Left lung (tissue), 10 donors: Measurements from ENCODE around the gene RGS8. TPM values are rescaled to one million over a fixed set of nuclear protein-coding genes. Genes with fewer than 3 reads are reported as not detected.

Source experiments
- ATAC-seq: fragments of 200-7000 bp; cut with Tn5 transposase; one replicate; pipeline ENCODE4 v1.9.1; 2020; ENCODE audit warnings: moderate library complexity
- DNase-seq, 4 donors: peaks; one replicate each; pipeline ENCODE4 v3.0.0-alpha.2; 2013 to 2020
- H3K27ac ChIP-seq, 2 donors: fragments of 200-600 bp; sonication (generic) in 1 of 2; one replicate each; pipeline versions ENCODE4 v1.5.0 to v1.8.0; 2020 to 2021
- H3K27me3 ChIP-seq, 2 donors: fragments of 200-600 bp; sonication (generic) in 1 of 2; one replicate each; pipeline versions ENCODE4 v1.5.0 to v1.8.0; 2020 to 2021
- H3K36me3 ChIP-seq, 2 donors: fragments of 200-600 bp; sonication (generic) in 1 of 2; one replicate each; pipeline versions ENCODE4 v1.5.0 to v1.8.0; 2020 to 2021
- H3K4me1 ChIP-seq, 2 donors: fragments of 200-600 bp; one replicate each; pipeline ENCODE4 v1.8.0; 2021
- H3K4me3 ChIP-seq, 2 donors: fragments of 200-600 bp; sonication (generic) in 1 of 2; one replicate each; pipeline versions ENCODE4 v1.5.0 to v1.8.0; 2020 to 2021; ENCODE audit warnings: mild to moderate bottlenecking in 1 of 2
- H3K9me3 ChIP-seq, 2 donors: fragments of 200-600 bp; sonication (generic) in 1 of 2; one replicate each; pipeline versions ENCODE4 v1.5.0 to v1.8.0; 2020 to 2021
- intact Hi-C, 2 donors: fragments of 100-400 bp; cut with DNase I; formaldehyde crosslinking; loops; one replicate each; pipeline versions ENCODE4 v1.11.2 to v1.14.2; 2022
- polyA plus RNA-seq, 6 donors: library from polyadenylated mRNA; unstranded; fragments of 120-200 nt; gene quantifications; one replicate each; pipeline ENCODE4 v1.2.1, GENCODE V29; 2013; ENCODE audit not compliant: insufficient read length in 6 of 6
- total RNA-seq, 2 donors: library from RNA; stranded (reverse); fragmentation: NEBNext Ultra II Directional; extraction: Animal tissue kit (Norgen Biotek cat#: 25700); gene quantifications; one replicate each; pipeline ENCODE4 v1.2.1, GENCODE V29; 2021
- TF ChIP-seq, protein P1 (sequence below), 2 donors: fragments of 200-600 bp; sonication (generic) in 1 of 2; IDR thresholded peaks; one replicate each; pipeline versions ENCODE4 v1.5.0 to v1.8.0; 2021; ENCODE audit warnings: antibody characterized with exemption in 2 of 2
- donor health status: DM: no; HTN: yes; CAD: no.
- donor health status: DM: no; HTN: no; CAD: no.

The RGS8 gene
- total and polyA plus RNA-seq, 8 donors = 0.05 TPM; not detected in 7

DNA sequence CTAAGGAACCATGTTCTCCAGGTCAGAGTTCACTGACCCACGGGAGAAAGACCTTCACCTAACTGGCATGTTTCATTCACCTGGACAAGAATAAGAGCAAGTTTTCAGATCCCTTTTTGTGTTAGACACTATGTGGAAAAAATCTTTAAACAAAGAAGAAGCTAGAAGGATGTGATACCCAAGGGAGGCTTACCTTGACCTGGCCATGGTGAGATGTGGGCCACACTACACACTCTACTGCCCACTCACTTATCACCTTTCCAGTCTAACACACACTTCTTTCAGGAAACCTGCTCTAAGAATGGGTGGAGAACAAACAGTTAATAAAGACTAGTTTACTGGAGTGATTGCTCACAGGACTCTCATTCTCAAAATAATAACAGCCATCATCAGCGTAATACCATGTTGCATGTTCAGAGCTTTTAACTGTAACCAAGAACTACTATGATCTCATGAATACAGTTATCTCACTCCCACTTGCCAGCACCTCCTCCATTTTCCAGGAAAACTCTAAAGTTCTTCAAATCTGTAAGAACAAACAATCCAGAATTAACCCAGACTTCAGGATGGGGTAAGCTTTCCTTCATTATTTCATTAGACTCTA lies 1.4 kb downstream of the RGS8 start:
- no peak for ATAC-seq
- Histone ChIP-seq H3K27me3 (peaks cover 0 to 24% of the 10 kb centered on the region in 2 donors), H3K4me1 (no peaks in the 10 kb centered on the region), H3K9me3 (no peaks in the 10 kb centered on the region), H3K27ac (no peak overlapping the region), H3K4me3 (no peak overlapping the region), H3K36me3 (no peaks in the 10 kb centered on the region)
- intact Hi-C loops = no loop called here
- TF ChIP-seq, protein P1, sequence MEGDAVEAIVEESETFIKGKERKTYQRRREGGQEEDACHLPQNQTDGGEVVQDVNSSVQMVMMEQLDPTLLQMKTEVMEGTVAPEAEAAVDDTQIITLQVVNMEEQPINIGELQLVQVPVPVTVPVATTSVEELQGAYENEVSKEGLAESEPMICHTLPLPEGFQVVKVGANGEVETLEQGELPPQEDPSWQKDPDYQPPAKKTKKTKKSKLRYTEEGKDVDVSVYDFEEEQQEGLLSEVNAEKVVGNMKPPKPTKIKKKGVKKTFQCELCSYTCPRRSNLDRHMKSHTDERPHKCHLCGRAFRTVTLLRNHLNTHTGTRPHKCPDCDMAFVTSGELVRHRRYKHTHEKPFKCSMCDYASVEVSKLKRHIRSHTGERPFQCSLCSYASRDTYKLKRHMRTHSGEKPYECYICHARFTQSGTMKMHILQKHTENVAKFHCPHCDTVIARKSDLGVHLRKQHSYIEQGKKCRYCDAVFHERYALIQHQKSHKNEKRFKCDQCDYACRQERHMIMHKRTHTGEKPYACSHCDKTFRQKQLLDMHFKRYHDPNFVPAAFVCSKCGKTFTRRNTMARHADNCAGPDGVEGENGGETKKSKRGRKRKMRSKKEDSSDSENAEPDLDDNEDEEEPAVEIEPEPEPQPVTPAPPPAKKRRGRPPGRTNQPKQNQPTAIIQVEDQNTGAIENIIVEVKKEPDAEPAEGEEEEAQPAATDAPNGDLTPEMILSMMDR (IDR thresholded peaks at IDR 0.05) = no peak
- DNase-seq = no peak

DNA sequence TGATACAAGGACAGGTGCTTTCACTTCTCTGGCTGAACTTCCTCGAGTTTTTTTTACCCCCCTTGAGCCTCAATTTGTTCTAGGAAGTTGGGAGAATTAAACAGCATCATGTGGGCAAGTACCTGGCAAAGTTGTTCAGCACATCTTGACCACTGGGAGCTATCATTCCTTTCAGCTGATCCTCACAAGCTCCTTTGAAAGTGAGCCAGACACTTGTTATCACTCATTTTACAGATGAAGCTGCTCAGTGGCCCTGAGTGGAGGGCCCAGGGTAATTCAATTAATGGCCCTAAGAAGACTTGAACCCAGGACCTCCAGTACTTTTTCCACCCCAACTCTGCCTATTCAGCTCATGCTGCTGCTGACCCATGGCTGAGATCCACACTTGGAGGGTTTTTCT lies 2.0 kb downstream of the RGS8 start:
- no peak for DNase-seq
- ATAC-seq = no peak
- no peaks in the 10 kb centered on the region for H3K4me1 ChIP-seq
- H3K27me3 ChIP-seq = peaks cover 0 to 24% of the 10 kb centered on the region in 2 donors
- intact Hi-C loops = no loop called here
- H3K27ac ChIP-seq = no peak overlapping the region
- no peaks in the 10 kb centered on the region for H3K9me3 ChIP-seq
- TF ChIP-seq, protein P1 (IDR thresholded peaks at IDR 0.05) = no peak
- no peaks in the 10 kb centered on the region for H3K36me3 ChIP-seq
- H3K4me3 ChIP-seq = no peak overlapping the region

- Histone ChIP-seq H3K9me3 (no peaks in the 10 kb centered on the region), H3K4me3 (no peak overlapping the region), H3K4me1 (no peaks in the 10 kb centered on the region), H3K27ac (no peak overlapping the region), H3K36me3 (no peaks in the 10 kb centered on the region), H3K27me3 (peaks cover 0 to 24% of the 10 kb centered on the region in 2 donors)
- TF ChIP-seq, protein P1 (IDR thresholded peaks at IDR 0.05) = no peak
- intact Hi-C loops = no loop called here
- no peak for ATAC-seq
- no peak for DNase-seq
These were observed 2.8 kb downstream of the RGS8 start for GRCh38 chr1:182681568-182681912.

DNA sequence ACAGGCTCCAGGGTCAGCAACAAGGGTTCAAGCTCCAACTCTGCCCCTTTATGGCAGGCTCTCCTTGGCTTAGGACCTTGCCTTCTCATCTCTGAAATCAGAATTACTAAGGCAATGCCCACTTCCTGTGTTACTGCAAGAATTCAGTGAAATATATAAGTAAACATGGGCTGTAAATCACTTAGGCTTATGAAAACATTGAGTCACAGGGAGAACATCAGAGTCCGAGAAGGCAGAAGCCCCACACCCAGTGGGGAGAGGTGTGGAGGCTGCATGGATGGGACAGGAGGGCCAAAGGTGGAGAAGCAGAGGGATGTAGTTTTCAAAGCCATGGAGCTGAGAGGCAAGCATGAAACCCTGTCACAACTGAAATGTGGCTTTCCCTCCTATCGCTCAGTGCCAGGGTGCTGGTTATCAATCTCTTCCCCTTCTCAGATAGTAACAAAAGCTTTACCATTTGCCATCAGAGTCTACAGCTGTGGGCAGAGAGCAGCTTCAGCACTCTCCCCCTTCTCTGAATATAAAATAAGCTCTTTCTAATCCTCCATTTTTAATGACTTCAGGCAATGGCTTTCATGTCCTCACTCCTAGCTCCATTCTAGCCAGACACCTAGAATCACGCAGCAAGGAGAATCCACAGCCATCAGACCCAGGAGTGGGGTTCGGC lies 3.4 kb downstream of the RGS8 start:
- no peak overlapping the region for H3K27ac ChIP-seq
- DNase-seq (no peak), ATAC-seq (peak; percentile 38)
- H3K36me3 ChIP-seq = no peaks in the 10 kb centered on the region
- TF ChIP-seq, protein P1 (IDR thresholded peaks at IDR 0.05) = no peak
- H3K27me3 ChIP-seq = peaks cover 0 to 24% of the 10 kb centered on the region in 2 donors
- no peak overlapping the region for H3K4me3 ChIP-seq
- intact Hi-C loops = no loop called here
- no peaks in the 10 kb centered on the region for H3K9me3 ChIP-seq
- no peaks in the 10 kb centered on the region for H3K4me1 ChIP-seq

- H3K27ac ChIP-seq = no peak overlapping the region
- H3K4me1 ChIP-seq = no peaks in the 10 kb centered on the region
- H3K4me3 ChIP-seq = no peak overlapping the region
- peaks cover 0 to 24% of the 10 kb centered on the region in 2 donors for H3K27me3 ChIP-seq
- intact Hi-C loops = no loop called here
- TF ChIP-seq, protein P1 (IDR thresholded peaks at IDR 0.05) = no peak
- ATAC-seq = no peak
- H3K36me3 ChIP-seq = no peaks in the 10 kb centered on the region
- no peak for DNase-seq
- no peaks in the 10 kb centered on the region for H3K9me3 ChIP-seq
These were observed 4.0 kb downstream of the RGS8 start for GRCh38 chr1:182680408-182680807.
